H1 (cell line): Measurements from ENCODE around the gene FBLIM1. TPM values are rescaled to one million over a fixed set of nuclear protein-coding genes. Genes with fewer than 3 reads are reported as not detected.
A peak's percentile ranks its signal among the peaks of the same experiment; 100 is the strongest.

Experiments used
- RAD21 ChIP-seq, 2 experiments: IDR thresholded peaks in 1 of 2; conservative IDR thresholded peaks in 1 of 2; 2 replicates each; pipeline ENCODE4 v1.6.1; 2011; ENCODE audit warnings: low read depth in 2 of 2, low read length in 2 of 2, improper control_type of control experiment in 1 of 2, inconsistent platforms in 1 of 2, mild to moderate bottlenecking in 1 of 2, moderate library complexity in 1 of 2
- polyA plus RNA-seq, 7 experiments: library from polyadenylated mRNA; depleted of rRNA in 3 of 7; stranded (reverse) in 5 of 7; unstranded in 2 of 7; fragments of >200 nt in 5 of 7; fragments of 200-250 nt in 2 of 7; gene quantifications; 1 replicate in 5 of 7; 2 replicates in 1 of 7; 4 replicates in 1 of 7; pipeline versions ENCODE4 v1.2.1 to v1.2.3, GENCODE V29; 2011 to 2013; ENCODE audit warnings: missing spikeins in 2 of 7, mixed read lengths in 2 of 7
- total RNA-seq: library from RNA; stranded (reverse); fragmentation: NEBNext Ultra II Directional; extraction: Animal tissue kit (Norgen Biotek cat#: 25700); gene quantifications from 2 replicates; pipeline ENCODE4 v1.2.1, GENCODE V29; 2021
- TF ChIP-seq, protein P1 (sequence below): fragments of 300-600 bp; sonication (generic); IDR thresholded peaks from 2 replicates; pipeline ENCODE4 v1.7.1; 2012; ENCODE audit warnings: low read length, moderate library complexity, mild to moderate bottlenecking, inconsistent platforms; ENCODE audit not compliant: insufficient replicate concordance

The FBLIM1 gene
- total and polyA plus RNA-seq, 2 of the 8 experiments (the other 6 are each of a cell fraction or from before 2014, with no cell fraction given) = 66.6 to 66.7 TPM

DNA sequence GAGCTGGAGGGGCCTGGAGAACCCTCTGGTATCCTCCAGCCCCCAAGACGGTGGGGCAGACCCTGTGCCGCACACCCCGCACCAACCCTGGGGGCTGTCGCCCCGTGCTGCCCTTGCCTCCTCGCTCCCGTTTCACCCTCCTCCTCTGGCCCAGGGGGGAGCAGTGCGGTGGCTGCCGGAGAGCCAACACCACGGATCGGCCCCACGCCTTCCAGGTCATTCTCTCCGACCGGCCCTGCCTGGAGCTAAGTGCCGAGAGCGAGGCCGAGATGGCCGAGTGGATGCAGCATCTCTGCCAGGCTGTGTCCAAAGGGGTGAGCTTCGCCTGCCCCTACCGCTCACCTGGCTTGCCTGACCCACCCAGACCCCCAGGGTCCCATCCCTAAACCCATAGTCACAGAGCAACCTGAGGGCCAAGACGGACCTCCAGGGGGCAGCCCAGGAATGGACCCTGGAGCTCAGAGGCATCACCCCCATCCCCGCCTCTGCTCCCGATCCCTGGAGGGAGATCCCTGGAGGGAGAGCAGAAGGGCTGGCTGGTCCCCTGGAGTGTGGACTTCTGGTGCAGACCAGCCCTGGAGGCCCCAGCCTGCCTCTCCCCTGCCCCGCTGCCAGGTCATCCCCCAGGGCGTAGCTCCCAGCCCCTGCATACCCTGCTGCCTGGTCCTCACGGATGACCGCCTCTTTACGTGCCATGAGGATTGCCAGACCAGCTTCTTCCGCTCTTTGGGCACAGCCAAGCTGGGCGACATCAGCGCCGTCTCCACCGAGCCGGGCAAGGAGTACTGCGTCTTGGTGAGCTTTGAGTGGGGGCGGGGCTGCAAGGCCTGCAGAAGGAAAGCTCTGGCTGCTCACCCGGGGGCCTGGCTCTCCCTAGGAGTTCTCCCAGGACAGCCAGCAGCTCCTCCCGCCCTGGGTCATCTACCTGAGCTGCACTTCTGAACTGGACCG lies 26.6 kb upstream of the FBLIM1 start (continued):
- TF ChIP-seq, protein P1, sequence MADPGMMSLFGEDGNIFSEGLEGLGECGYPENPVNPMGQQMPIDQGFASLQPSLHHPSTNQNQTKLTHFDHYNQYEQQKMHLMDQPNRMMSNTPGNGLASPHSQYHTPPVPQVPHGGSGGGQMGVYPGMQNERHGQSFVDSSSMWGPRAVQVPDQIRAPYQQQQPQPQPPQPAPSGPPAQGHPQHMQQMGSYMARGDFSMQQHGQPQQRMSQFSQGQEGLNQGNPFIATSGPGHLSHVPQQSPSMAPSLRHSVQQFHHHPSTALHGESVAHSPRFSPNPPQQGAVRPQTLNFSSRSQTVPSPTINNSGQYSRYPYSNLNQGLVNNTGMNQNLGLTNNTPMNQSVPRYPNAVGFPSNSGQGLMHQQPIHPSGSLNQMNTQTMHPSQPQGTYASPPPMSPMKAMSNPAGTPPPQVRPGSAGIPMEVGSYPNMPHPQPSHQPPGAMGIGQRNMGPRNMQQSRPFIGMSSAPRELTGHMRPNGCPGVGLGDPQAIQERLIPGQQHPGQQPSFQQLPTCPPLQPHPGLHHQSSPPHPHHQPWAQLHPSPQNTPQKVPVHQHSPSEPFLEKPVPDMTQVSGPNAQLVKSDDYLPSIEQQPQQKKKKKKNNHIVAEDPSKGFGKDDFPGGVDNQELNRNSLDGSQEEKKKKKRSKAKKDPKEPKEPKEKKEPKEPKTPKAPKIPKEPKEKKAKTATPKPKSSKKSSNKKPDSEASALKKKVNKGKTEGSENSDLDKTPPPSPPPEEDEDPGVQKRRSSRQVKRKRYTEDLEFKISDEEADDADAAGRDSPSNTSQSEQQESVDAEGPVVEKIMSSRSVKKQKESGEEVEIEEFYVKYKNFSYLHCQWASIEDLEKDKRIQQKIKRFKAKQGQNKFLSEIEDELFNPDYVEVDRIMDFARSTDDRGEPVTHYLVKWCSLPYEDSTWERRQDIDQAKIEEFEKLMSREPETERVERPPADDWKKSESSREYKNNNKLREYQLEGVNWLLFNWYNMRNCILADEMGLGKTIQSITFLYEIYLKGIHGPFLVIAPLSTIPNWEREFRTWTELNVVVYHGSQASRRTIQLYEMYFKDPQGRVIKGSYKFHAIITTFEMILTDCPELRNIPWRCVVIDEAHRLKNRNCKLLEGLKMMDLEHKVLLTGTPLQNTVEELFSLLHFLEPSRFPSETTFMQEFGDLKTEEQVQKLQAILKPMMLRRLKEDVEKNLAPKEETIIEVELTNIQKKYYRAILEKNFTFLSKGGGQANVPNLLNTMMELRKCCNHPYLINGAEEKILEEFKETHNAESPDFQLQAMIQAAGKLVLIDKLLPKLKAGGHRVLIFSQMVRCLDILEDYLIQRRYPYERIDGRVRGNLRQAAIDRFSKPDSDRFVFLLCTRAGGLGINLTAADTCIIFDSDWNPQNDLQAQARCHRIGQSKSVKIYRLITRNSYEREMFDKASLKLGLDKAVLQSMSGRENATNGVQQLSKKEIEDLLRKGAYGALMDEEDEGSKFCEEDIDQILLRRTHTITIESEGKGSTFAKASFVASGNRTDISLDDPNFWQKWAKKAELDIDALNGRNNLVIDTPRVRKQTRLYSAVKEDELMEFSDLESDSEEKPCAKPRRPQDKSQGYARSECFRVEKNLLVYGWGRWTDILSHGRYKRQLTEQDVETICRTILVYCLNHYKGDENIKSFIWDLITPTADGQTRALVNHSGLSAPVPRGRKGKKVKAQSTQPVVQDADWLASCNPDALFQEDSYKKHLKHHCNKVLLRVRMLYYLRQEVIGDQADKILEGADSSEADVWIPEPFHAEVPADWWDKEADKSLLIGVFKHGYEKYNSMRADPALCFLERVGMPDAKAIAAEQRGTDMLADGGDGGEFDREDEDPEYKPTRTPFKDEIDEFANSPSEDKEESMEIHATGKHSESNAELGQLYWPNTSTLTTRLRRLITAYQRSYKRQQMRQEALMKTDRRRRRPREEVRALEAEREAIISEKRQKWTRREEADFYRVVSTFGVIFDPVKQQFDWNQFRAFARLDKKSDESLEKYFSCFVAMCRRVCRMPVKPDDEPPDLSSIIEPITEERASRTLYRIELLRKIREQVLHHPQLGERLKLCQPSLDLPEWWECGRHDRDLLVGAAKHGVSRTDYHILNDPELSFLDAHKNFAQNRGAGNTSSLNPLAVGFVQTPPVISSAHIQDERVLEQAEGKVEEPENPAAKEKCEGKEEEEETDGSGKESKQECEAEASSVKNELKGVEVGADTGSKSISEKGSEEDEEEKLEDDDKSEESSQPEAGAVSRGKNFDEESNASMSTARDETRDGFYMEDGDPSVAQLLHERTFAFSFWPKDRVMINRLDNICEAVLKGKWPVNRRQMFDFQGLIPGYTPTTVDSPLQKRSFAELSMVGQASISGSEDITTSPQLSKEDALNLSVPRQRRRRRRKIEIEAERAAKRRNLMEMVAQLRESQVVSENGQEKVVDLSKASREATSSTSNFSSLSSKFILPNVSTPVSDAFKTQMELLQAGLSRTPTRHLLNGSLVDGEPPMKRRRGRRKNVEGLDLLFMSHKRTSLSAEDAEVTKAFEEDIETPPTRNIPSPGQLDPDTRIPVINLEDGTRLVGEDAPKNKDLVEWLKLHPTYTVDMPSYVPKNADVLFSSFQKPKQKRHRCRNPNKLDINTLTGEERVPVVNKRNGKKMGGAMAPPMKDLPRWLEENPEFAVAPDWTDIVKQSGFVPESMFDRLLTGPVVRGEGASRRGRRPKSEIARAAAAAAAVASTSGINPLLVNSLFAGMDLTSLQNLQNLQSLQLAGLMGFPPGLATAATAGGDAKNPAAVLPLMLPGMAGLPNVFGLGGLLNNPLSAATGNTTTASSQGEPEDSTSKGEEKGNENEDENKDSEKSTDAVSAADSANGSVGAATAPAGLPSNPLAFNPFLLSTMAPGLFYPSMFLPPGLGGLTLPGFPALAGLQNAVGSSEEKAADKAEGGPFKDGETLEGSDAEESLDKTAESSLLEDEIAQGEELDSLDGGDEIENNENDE = no peak
- TF ChIP-seq RAD21 (IDR thresholded peaks at IDR 0.05 in 1 of 2, conservative IDR thresholded peaks at IDR 0.05 in 1 of 2; ENCODE audit: low read depth in 2 of 2, low read length in 2 of 2) = peak in 1 of 2 experiments; percentile 10; a peak in 1 of 4 replicates
